HG03095 (cell line): ENCODE measurements around the gene DCAKD.
"Not testable (repeated sequence)": the region's sequence is repeated elsewhere in the genome, so short reads cannot be mapped to it uniquely, and the experiment has no call there.

Experiments
- ATAC-seq: cut with Tn5 transposase; IDR thresholded peaks from one replicate; pipeline ENCODE4 v1.9.1; 2021; ENCODE audit warnings: moderate library complexity; ENCODE audit not compliant: unreplicated experiment

Gene DCAKD

DNA sequence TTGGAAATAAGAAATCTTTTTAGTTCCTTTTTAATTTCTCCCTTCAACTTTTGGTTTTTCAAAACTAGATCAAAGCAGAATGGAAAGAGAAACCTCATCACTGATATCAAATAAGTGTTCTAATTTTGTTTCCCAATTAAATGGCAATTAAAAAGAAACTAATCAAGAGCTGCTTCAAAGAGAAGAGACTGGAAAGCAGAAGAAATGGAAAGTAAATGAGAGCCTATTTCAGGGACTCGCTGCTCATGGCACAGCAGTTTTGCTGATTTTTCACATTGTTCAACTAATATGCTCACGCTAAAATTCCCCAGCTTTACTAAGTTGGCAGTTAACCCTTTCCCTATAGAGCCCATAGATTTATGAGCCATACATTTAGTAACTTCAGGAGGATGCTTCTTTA, 16.2 kb upstream of the DCAKD start:
- ATAC-seq = no peak

DNA sequence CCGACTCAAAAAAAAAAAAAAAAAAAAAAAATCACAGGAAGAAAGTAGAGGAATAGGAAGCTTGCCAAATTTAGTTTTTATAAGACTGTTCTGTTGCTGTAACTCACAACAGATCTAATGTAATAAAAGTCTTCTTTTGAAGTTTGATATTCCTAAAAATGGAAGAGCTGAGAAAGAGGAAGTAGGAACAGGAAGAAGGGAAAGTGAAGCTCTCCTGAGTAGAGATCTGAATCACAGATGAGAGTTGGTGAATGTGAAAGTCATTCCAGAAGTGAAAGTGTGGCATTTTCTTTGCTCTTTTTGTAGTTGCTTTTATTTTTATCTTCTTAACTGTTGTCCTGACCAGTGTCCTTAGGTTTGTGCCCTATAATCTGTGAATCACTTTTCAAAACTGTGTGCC, 11.8 kb upstream of the DCAKD start:
- no peak for ATAC-seq

DNA sequence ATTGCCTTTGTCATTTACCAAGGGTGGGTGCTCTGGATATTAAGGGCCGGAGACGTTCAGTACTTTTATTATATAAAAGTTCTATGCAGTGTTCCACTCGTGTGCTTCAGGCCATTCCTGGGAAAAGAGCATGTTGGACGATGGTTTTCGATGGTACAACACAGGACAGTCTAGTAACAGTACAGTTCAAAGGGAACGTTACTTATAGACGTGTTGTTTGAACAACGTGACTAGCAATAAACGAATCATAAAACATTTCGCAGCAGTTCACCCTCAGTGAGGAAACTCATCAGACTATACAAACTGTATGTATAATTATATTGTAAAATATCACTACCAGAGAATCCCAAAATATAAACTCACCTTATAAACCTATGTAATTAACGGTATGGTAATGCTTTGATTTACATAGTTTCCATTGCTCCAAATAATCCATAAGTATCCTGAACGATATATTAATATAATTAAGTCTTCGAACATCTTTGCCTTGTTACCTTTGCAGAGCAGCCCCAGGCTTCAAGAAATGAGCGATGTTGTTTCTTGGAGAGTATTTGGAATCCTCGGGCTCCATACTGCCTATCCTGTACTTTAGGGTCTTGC, 10.3 kb upstream of the DCAKD start:
- no peak for ATAC-seq

DNA sequence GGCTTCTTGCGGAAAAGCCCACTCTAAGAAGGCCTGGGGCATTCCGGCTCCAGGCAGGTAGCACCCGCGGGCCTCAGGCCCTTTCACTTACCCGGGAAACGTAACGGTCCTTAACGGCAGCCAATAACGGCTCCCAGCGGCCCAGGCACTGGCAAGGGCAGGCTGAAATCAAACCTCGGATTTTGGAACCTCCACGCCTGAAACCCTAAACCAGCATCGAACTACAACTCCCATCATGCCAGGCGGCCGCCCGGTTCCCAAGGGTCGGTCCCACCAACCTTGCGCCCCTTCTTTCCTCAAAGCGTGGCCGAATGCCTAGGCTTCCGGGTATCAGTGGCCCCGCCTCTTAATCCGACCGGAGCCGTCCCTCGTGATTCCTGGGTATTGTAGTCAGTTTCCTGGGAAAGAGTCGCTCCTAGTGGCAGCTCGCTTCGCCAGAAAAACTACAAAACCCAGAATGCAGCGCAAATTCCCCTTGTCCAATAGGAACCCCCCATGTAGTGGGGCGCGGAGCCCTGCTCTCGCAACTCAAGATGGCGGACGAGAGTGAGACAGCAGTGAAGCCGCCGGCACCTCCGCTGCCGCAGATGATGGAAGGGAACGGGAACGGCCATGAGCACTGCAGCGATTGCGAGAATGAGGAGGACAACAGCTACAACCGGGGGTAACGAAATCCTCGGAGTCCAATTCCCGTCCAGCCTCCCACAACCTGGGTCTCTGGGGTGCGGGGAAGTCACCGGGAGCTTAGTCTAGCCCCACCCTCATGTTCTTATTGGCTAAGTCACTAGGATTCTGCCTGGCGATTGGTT, 9.6 kb upstream of the DCAKD start, which contains the start of gene NMT1:
NMT1 (plus strand) TSS at position 521 of the 809 bp plus-strand sequence; CDS start at position 534, 13 bp downstream.
- peak; percentile 86 for ATAC-seq

DNA sequence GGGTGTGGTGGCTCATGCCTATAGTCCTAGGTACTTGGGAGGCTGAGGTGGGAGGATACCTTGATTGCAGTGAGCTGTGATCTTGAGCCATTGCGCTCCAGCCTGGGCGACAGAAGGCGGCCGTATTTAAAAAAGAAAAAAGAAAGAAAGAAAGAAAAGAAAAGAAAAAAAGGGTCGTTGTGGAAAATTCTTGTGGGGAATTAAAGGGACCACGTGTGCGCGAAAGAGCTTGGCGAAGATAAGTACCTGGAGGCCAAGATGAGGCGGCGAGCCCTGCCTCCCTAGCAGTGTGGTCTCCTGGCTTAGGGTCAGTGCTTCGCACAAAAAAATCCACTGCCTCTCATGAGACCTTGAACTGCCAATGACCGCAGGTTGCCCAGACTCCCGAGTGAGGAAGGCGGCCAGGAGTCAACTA, 9.0 kb upstream of the DCAKD start:
- ATAC-seq = no peak

DNA sequence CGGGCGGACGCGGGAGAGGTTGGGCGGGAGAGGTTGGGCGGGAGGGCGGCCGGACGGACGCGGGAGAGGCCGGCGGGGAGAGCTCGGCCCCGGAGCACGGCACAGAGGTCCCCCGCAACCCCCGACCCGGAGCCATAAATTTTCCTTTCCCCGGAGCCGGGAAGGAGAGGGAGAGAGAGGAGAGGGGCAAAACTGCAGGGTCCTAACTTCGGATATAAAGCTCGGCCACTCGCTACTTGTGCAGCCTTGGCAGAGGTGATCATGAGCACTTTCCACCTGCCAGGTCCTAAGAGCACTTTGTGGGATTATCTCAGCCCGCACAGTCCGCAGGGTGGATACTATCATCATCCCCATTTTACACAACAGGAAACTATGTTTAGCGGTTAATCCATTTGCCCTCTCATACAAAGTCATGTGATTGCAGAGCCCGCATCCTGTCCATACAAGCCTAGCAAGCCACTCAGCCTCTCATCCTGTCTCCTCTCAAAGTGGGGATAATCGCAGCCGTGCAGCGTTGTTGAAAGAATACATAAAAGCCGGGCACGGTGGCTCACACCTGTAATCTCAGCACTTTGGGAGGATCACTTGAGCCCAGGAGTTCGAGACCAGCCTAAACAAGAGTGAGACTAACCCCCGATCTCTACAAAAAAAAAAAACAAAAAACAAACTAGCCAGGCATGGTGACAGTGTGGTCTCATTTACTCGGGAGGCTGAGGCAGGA, 780 bp upstream of the DCAKD start:
- no peak for ATAC-seq

DNA sequence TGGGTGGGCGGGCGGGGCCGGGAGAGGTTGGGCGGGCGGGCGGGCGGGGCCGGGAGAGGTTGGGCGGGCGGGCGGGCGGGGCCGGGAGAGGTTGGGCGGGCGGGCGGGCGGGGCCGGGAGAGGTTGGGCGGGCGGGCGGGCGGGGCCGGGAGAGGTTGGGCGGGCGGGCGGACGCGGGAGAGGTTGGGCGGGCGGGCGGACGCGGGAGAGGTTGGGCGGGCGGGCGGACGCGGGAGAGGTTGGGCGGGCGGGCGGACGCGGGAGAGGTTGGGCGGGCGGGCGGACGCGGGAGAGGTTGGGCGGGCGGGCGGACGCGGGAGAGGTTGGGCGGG, 254 bp upstream of the DCAKD start:
- ATAC-seq = not testable (repeated sequence)

DNA sequence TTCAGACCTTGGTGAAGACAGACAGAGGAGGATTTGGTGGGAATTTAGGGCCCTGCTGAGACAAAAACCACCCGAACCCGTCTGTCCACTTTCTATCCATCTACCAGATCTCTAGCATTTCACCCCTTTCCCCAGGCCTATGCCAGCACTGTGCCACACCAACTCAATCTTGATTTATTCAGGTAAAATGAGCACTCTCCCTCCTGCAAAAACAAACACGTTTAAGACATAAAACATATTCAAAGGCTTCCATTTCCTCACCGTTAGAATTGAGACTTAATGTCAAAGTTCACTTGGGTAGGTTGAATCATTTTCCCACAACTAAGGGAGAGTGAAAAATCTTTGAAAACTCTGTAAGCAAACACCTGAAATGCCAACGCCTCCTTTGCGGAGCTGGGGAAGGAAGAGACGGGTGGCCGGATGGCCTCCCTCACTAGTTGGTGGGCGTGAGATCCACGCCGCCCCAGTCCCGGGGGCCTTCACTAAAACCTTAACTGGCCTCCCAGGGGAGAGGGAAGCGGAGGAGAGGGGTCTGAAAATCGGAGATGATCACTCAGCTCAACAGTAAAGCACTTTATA, 862 bp downstream of the DCAKD start:
- ATAC-seq = peak; percentile 15

DNA sequence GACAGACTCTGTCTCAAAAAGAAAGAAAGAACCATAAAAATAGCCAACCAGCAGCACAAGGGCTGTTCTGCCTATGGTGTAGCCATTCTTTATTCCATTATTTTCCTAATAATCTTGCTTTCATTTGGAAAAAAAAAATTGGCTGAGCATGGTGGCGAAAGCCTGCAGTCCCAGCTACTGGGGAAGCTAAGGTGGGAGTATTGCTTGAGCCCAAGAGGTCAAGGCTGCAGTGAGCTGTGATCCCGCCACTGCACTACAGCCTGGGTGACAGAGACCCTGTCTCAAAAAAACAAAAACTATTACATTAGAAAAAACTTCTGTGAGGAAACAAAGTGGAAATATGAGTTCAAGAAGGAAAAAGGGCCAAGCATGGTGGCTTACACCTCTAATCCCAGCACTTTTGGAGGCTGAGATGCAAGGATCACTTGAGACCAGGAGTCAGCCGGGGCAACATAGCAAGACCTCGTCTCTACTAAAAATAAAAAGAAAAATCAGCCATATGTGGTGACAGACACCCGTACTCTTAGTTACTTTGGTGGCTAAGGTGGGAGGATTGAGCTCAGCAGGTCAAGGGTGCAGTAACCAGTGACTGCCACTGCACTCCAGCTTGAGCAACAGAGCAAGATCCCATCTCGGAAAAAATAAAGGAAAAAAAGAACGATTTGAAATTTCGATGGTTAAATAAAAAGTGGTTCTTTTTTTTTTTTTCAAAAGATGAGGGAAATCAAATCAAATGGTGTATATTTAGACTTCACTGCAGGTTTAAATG, 2.5 kb downstream of the DCAKD start:
- ATAC-seq = no peak

DNA sequence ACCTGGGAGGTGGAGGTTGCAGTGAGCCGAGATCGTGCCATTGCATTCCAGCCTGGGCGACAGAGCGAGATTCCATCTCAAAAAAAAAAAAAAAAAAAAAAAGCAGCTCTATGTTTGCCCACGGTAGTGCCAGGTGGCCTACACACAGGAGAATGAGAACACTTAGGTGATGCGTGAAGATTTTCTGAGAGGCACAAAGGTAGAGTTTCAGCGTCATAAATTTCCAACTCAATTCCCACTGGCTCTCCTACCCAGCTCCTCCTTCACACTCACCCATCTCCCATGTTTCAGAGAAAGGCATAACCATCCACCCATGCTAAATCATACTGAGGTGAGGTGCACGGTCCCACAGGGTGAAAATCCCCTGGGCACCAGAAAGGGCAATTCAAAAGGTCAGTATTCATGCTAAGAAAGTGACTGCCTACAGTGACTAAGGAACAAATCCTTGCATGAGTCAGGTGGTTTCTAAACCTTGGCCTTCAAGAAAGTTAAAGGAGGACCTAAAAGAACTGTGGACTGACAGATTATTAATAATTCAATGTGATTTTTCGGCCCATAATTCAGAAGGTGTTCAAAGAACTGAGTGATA, 4.8 kb downstream of the DCAKD start:
- no peak for ATAC-seq

DNA sequence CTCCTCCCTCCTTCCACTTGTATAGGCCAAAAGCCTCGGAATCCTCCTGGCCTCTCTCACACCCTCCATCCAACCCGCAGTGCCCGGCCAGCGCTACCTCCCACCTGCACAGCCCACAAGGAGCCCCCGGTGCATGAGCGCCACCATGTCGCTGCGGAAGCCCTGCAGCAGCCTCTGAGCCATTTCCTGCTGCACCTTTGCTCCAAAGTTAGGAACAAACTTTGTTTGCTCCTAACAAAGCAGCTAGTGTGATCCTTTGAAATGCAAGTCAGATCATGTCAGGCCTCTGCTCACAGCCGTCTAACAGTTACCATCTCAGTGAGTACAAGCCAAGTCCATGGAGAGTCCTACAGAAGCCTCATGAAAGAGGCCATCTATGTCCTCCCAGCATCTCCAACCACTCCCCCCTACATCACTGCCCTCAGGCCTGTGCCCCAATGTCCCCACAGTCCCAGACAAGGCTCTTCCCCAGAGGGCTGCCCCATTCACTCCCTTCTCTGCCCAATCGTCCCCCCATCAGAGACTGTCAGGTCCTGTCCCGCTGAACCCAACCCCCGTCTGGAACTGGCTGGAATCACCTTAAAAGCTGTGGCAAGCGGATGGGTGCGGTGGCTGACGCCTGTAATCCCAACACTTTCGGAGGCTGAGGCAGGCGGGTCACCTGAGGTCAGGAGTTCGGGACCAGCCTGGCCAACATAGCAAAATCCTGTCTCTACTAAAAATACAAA, 7.5 kb downstream of the DCAKD start:
- ATAC-seq = no peak

DNA sequence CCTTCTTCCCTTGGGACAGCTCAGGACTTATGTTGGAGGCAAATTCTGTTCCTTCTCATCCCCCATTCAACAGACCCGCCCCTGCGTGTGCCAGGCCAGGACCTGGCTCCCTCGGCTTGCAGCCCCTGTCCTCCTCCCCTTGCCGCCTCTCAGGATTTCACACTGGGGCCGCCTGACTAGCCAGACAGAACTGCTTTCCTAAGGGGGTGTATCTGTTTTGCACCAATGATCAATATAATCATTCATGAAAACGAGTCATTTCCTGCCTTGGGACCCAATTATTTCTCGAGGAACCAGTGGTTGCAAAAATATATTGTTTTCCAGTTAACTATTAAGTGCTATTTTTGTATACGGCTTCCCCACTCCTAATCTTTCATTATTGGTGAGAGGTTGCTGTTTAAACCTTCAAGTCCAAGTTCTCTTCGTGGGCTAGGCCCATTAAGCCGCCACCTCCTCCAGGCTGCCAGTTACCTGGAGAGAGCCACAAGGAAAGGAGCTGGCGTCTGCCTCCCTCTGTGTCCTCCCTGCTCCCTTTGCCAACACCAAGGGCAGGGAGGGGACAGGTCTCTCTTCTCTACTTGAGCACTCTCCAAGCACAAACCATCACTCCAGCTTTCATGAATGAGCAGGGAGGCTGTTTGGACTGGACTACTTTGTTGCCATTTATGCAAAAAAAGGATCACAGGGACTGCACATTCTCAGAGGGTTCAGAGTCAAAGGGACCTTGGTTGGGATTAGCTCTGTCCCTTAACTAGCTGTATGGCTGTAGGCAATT, 8.9 kb downstream of the DCAKD start:
- ATAC-seq = no peak

DNA sequence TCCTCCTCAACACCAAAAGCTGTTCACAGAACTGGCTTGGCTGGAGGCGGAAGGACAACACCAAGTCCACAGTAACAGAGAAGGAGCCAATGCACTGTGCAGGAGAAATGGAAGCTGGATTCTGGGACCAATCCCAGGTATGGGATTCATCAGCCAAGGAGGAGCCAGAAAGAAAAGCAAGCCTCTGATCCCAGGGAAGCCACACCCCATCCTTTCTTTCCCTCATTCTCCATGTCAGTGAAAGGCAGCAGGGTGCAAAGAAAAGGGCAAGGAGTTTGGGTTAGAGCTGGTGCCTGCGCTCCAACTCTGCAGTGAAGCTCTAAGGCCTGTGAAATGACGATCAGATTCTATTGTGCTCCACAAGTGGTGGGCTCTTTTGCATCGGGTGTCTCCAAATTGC, 11.0 kb downstream of the DCAKD start:
- no peak for ATAC-seq

DNA sequence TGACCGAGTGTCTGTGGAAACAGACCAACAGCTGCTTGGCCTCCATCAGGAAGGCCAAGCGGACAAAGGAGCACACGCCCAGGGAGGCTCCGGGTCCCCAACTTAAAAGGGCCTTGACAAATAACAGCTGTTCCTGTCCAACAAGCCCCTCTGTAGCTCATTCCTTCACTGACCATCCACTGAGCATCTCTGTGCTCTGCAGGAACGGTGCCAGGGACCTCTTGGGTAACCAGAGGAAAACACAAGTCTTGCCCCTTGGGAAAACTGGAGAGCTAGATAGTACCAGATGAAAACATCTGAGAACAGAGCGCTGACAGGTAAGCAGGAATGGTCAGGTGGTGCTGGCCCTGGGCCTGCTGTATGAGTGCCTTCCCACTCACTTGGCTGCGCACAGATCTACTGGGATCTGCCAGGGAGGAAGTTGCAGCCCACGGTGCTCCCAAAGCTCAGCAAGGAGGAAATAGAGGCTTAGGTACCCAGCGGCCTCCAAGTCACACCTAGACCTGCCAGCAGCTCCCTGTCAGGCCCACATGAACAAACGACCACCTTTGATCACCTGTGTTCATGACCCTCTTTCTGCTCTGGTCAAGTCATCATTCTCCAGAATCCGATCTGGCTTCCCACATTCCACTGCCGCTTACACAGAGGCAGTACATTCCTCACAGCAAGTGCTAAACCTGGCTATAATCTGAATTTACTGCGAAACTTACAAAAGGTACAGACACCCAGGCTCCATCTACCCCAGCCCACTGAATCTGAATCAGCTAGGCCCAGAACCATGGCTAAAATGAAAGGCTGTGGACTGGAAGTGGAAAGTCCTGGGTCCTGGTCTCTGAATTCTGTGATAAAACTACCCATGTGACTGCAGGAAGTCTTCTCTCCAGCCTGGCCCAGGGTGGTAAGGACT, 12.5 kb downstream of the DCAKD start:
- no peak for ATAC-seq

DNA sequence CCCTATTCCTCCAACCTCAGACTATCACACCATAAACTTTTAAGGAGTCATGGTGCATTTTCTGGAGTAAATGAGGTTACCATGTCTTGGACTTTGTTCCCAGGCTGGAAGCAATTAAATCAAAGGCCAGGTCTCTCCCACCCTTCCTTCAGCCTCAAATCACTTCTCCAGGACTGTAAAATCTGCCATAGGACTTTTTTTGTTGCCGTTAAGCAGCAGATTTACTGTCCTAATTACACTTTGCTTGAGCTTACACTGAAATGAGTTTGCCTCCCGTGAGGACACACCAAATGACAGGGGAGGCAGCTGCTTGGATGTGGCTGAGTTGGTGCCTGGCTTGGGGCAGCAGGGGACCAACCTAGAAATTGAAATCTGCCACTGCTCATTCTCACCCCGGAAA, 14.7 kb downstream of the DCAKD start:
- ATAC-seq = no peak

DNA sequence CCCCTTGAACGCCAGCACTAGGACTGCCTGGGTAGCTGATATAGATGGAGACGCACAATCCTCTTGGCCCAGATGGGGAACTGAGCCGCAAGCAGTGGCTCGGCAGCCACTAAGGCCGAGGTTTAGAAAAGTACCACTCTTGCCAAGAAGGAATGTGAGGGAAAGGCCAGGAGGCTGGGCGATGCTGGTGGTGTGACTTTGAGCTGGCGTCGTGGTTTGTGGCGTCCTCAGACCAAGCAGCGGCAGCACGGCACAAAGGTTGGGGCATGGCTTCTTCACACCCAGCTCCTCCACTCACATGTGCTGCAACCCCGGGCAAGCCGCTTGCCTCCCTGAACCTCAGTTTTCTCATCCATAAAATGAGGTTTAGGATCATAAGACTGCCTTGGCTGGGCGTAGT, 15.6 kb downstream of the DCAKD start:
- ATAC-seq = no peak

DNA sequence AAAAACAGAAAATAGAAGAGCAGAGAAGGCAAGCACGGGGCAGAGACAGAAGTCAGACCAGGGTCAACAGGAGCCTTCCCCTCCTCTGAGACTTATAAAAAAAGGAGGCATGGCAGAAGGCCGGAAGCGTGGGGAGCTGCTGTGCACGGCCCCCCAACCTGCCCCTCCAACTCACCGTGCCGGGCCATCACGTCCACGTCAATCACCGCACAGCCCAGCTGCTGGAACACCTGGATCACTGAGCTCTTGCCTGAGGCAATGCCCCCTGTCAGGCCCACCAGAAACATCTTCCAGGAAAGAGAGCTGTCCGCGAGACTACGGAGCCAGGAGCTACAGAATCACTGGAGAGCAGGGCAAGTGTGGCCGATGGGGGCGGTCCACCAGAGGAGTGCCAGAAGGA, 16.8 kb downstream of the DCAKD start:
- no peak for ATAC-seq

DNA sequence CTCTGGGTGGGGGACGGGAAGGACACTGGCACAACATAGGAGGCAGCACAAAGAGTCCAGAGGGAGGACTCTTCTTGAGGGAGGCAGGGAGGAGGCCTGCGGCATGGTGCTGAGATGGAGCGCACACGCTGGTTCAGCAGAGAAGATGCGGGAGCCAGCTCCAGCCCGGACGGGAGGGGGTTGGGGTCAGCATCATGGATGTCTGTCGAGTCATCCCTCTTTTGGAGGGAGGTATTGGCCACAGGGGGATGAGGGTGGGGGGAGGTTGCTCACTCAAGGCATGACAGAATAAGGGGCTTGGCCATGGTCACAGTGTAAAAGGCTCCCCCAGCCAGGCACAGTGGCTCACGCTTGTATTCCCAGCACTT, 19.3 kb downstream of the DCAKD start:
- ATAC-seq = no peak
